IgD-negative memory B cell (primary cell): ENCODE measurements around the gene GRK1. TPM values are rescaled to one million over a fixed set of nuclear protein-coding genes. Genes with fewer than 3 reads are reported as not detected.

Experiments used
- H3K27ac Mint-ChIP-seq, 3 donors: one replicate each; pipeline ENCODE4 v1.8.0; 2020 to 2022; ENCODE audit warnings: mild to moderate bottlenecking in 3 of 3, mixed read lengths in 3 of 3, moderate library complexity in 1 of 3
- H3K27me3 Mint-ChIP-seq: one replicate; pipeline ENCODE4 v1.8.0; 2021; ENCODE audit warnings: mixed read lengths
- H3K36me3 Mint-ChIP-seq: one replicate; pipeline ENCODE4 v1.8.0; 2020; ENCODE audit warnings: mild to moderate bottlenecking, mixed read lengths
- H3K4me1 Mint-ChIP-seq, 3 donors: one replicate each; pipeline ENCODE4 v1.8.0; 2020 to 2022; ENCODE audit warnings: mixed read lengths in 3 of 3, mild to moderate bottlenecking in 1 of 3
- H3K4me3 Mint-ChIP-seq, 4 donors: one replicate each; pipeline ENCODE4 v1.8.0; 2020 to 2022; ENCODE audit warnings: mild to moderate bottlenecking in 4 of 4, mixed read lengths in 4 of 4, moderate library complexity in 3 of 4
- H3K9me3 Mint-ChIP-seq, 3 donors: one replicate each; pipeline ENCODE4 v1.8.0; 2020 to 2021; ENCODE audit warnings: mixed read lengths in 3 of 3, mild to moderate bottlenecking in 1 of 3
- polyA plus RNA-seq: library from polyadenylated mRNA; unstranded; fragments of 300-500 nt; fragmentation: Illumina TruSeq; gene quantifications from one replicate; pipeline ENCODE4 v1.2.3, GENCODE V29; 2021

Gene GRK1
- polyA plus RNA-seq, 1 donor from 2014 or later: not detected

GRCh38 chr13:113638806-113639205, 28.2 kb upstream of the GRK1 start:
- H3K36me3 Mint-ChIP-seq: peaks cover 18% of the 10 kb centered on the region
- no peaks in the 10 kb centered on the region for H3K27me3 Mint-ChIP-seq
- H3K27ac Mint-ChIP-seq: no peak overlapping the region
- H3K4me3 Mint-ChIP-seq: no peak overlapping the region
- no peaks in the 10 kb centered on the region for H3K9me3 Mint-ChIP-seq
- peaks cover 9 to 10% (median 10%) of the 10 kb centered on the region in 3 donors for H3K4me1 Mint-ChIP-seq

- Mint-ChIP-seq H3K9me3 (no peaks in the 10 kb centered on the region), H3K27me3 (no peaks in the 10 kb centered on the region), H3K4me1 (peaks cover 9 to 10% (median 10%) of the 10 kb centered on the region in 3 donors), H3K27ac (no peak overlapping the region), H3K4me3 (no peak overlapping the region), H3K36me3 (peaks cover 16% of the 10 kb centered on the region)
Observed at GRCh38 chr13:113639616-113640262, 27.3 kb upstream of the GRK1 start.

GRCh38 chr13:113641426-113641825, 25.6 kb upstream of the GRK1 start:
- peaks cover 9 to 10% (median 10%) of the 10 kb centered on the region in 3 donors for H3K4me1 Mint-ChIP-seq
- H3K4me3 Mint-ChIP-seq: no peak overlapping the region
- no peak overlapping the region for H3K27ac Mint-ChIP-seq
- H3K27me3 Mint-ChIP-seq: no peaks in the 10 kb centered on the region
- no peaks in the 10 kb centered on the region for H3K9me3 Mint-ChIP-seq
- peaks cover 16% of the 10 kb centered on the region for H3K36me3 Mint-ChIP-seq

- Mint-ChIP-seq H3K4me1 (peaks cover 9 to 10% (median 10%) of the 10 kb centered on the region in 3 donors), H3K27ac (peak overlapping the region in 1 of 3 donors; percentile 52), H3K27me3 (no peaks in the 10 kb centered on the region), H3K36me3 (peaks cover 16% of the 10 kb centered on the region), H3K4me3 (no peak overlapping the region), H3K9me3 (no peaks in the 10 kb centered on the region)
Observed at GRCh38 chr13:113642563-113642962, 24.5 kb upstream of the GRK1 start.

- Mint-ChIP-seq H3K4me1 (peaks cover 9 to 10% (median 10%) of the 10 kb centered on the region in 3 donors), H3K4me3 (peak overlapping the region in 1 of 4 donors; percentile 52), H3K27me3 (no peaks in the 10 kb centered on the region), H3K9me3 (no peaks in the 10 kb centered on the region), H3K36me3 (peaks cover 15% of the 10 kb centered on the region), H3K27ac (no peak overlapping the region)
Observed at GRCh38 chr13:113643593-113643992, 23.4 kb upstream of the GRK1 start.

- Mint-ChIP-seq H3K4me3 (no peak overlapping the region), H3K9me3 (no peaks in the 10 kb centered on the region)
Observed at GRCh38 chr13:113644800-113645199, 22.2 kb upstream of the GRK1 start.

GRCh38 chr13:113645329-113645728, 21.7 kb upstream of the GRK1 start:
- Mint-ChIP-seq H3K9me3 (no peaks in the 10 kb centered on the region), H3K4me3 (no peak overlapping the region), H3K36me3 (peaks cover 9% of the 10 kb centered on the region), H3K27me3 (no peaks in the 10 kb centered on the region), H3K4me1 (peaks cover 9 to 10% (median 10%) of the 10 kb centered on the region in 3 donors), H3K27ac (no peak overlapping the region)

More at GRCh38 chr13:113644800-113645199, 22.2 kb upstream of the GRK1 start:
- Mint-ChIP-seq H3K4me1 (peaks cover 9 to 10% (median 10%) of the 10 kb centered on the region in 3 donors), H3K36me3 (peaks cover 12% of the 10 kb centered on the region), H3K27ac (no peak overlapping the region), H3K27me3 (no peaks in the 10 kb centered on the region)

GRCh38 chr13:113646376-113646775, 20.6 kb upstream of the GRK1 start:
- Mint-ChIP-seq H3K27me3 (no peaks in the 10 kb centered on the region), H3K4me1 (peaks cover 9 to 10% (median 10%) of the 10 kb centered on the region in 3 donors), H3K4me3 (no peak overlapping the region), H3K9me3 (no peaks in the 10 kb centered on the region), H3K27ac (no peak overlapping the region), H3K36me3 (peaks cover 4% of the 10 kb centered on the region)

- no peak overlapping the region for H3K4me3 Mint-ChIP-seq
- peaks cover 1% of the 10 kb centered on the region for H3K36me3 Mint-ChIP-seq
- no peak overlapping the region for H3K27ac Mint-ChIP-seq
Observed at GRCh38 chr13:113646921-113647340, 20.1 kb upstream of the GRK1 start.

GRCh38 chr13:113647351-113648215, 19.4 kb upstream of the GRK1 start:
- H3K36me3 Mint-ChIP-seq: peaks cover 1% of the 10 kb centered on the region
- no peaks in the 10 kb centered on the region for H3K9me3 Mint-ChIP-seq
- H3K4me1 Mint-ChIP-seq: peaks cover 6 to 10% (median 10%) of the 10 kb centered on the region in 3 donors
- no peak overlapping the region for H3K4me3 Mint-ChIP-seq
- no peak overlapping the region for H3K27ac Mint-ChIP-seq
- no peaks in the 10 kb centered on the region for H3K27me3 Mint-ChIP-seq

More at GRCh38 chr13:113646921-113647340, 20.1 kb upstream of the GRK1 start:
- Mint-ChIP-seq H3K27me3 (no peaks in the 10 kb centered on the region), H3K9me3 (no peaks in the 10 kb centered on the region), H3K4me1 (peaks cover 9 to 10% (median 10%) of the 10 kb centered on the region in 3 donors)

- H3K36me3 Mint-ChIP-seq: no peaks in the 10 kb centered on the region
- H3K9me3 Mint-ChIP-seq: no peaks in the 10 kb centered on the region
- H3K4me1 Mint-ChIP-seq: peaks cover 4 to 6% (median 6%) of the 10 kb centered on the region in 3 donors
- H3K27ac Mint-ChIP-seq: no peak overlapping the region
- H3K27me3 Mint-ChIP-seq: no peaks in the 10 kb centered on the region
- no peak overlapping the region for H3K4me3 Mint-ChIP-seq
Observed at GRCh38 chr13:113648216-113648610, 18.8 kb upstream of the GRK1 start.

- H3K27ac Mint-ChIP-seq: no peak overlapping the region
- H3K36me3 Mint-ChIP-seq: no peaks in the 10 kb centered on the region
- H3K27me3 Mint-ChIP-seq: no peaks in the 10 kb centered on the region
- H3K9me3 Mint-ChIP-seq: no peaks in the 10 kb centered on the region
- H3K4me1 Mint-ChIP-seq: no peaks in the 10 kb centered on the region
- H3K4me3 Mint-ChIP-seq: no peak overlapping the region
Observed at GRCh38 chr13:113649212-113649611, 17.8 kb upstream of the GRK1 start.

GRCh38 chr13:113650275-113650674, 16.7 kb upstream of the GRK1 start:
- Mint-ChIP-seq H3K27me3 (no peaks in the 10 kb centered on the region), H3K4me3 (no peak overlapping the region), H3K4me1 (no peaks in the 10 kb centered on the region), H3K36me3 (no peaks in the 10 kb centered on the region), H3K27ac (no peak overlapping the region), H3K9me3 (no peaks in the 10 kb centered on the region)

GRCh38 chr13:113650731-113651148, 16.3 kb upstream of the GRK1 start:
- Mint-ChIP-seq H3K9me3 (no peaks in the 10 kb centered on the region), H3K27me3 (no peaks in the 10 kb centered on the region), H3K4me1 (no peaks in the 10 kb centered on the region), H3K4me3 (no peak overlapping the region), H3K36me3 (no peaks in the 10 kb centered on the region), H3K27ac (no peak overlapping the region)
